ENCODE results near the gene SERHL2.
"Not testable (repeated sequence)": the region's sequence is repeated elsewhere in the genome, so short reads cannot be mapped to it uniquely, and the experiment has no call there.

The SERHL2 gene

GRCh38 chr22:42612336-42612735 lies 58.6 kb downstream of the SERHL2 start:
- H3K27me3 ChIP-seq (ENCODE audit: insufficient read depth, low read length) = no peaks in the 10 kb centered on the region
- H3K9me3 ChIP-seq (ENCODE audit: insufficient read depth, low read depth, low read length) = no peaks in the 10 kb centered on the region
- no peak overlapping the region for H3K4me3 ChIP-seq (ENCODE audit: low read length)
- peaks cover 14% of the 10 kb centered on the region for H3K4me1 ChIP-seq (ENCODE audit: insufficient read depth, low read length)
- H3K36me3 ChIP-seq (ENCODE audit: insufficient read depth, low read depth, low read length) = peaks cover 33% of the 10 kb centered on the region
- H3K9ac ChIP-seq (ENCODE audit: low read depth, low read length) = no peak overlapping the region
- H3K27ac ChIP-seq (ENCODE audit: low read length) = no peak overlapping the region

- Histone ChIP-seq H3K4me1 (ENCODE audit: insufficient read depth, low read length) (peaks cover 9% of the 10 kb centered on the region), H3K36me3 (ENCODE audit: insufficient read depth, low read depth, low read length) (peaks cover 28% of the 10 kb centered on the region), H3K4me3 (ENCODE audit: low read length) (peak overlapping the region; percentile 96), H3K9me3 (ENCODE audit: insufficient read depth, low read depth, low read length) (no peaks in the 10 kb centered on the region), H3K27me3 (ENCODE audit: insufficient read depth, low read length) (no peaks in the 10 kb centered on the region), H3K27ac (ENCODE audit: low read length) (peak overlapping the region; percentile 97), H3K9ac (ENCODE audit: low read depth, low read length) (peak overlapping the region; percentile 88)
These were observed 60.1 kb downstream of the SERHL2 start for GRCh38 chr22:42613872-42614301.

- peaks cover 25% of the 10 kb centered on the region for H3K36me3 ChIP-seq (ENCODE audit: insufficient read depth, low read depth, low read length)
- peaks cover 3% of the 10 kb centered on the region for H3K4me1 ChIP-seq (ENCODE audit: insufficient read depth, low read length)
- no peaks in the 10 kb centered on the region for H3K9me3 ChIP-seq (ENCODE audit: insufficient read depth, low read depth, low read length)
- peak within 1 kb of the TSS; percentile 97 for H3K27ac ChIP-seq (ENCODE audit: low read length)
- peak within 1 kb of the TSS; percentile 88 for H3K9ac ChIP-seq (ENCODE audit: low read depth, low read length)
- H3K4me3 ChIP-seq (ENCODE audit: low read length) = peak within 1 kb of the TSS; percentile 96
- no peaks in the 10 kb centered on the region for H3K27me3 ChIP-seq (ENCODE audit: insufficient read depth, low read length)
These were observed 60.7 kb downstream of the SERHL2 start, which contains the start of gene POLDIP3 for GRCh38 chr22:42614312-42615091. Gene POLDIP3, minus strand, starts transcription at chr22:42614883. Its CDS starts 26 bp downstream, at chr22:42614857.

GRCh38 chr22:42615092-42615859 lies 61.5 kb downstream of the SERHL2 start:
- Histone ChIP-seq H3K4me3 (ENCODE audit: low read length) (peak overlapping the region; percentile 96), H3K4me1 (ENCODE audit: insufficient read depth, low read length) (peaks cover 3% of the 10 kb centered on the region), H3K9me3 (ENCODE audit: insufficient read depth, low read depth, low read length) (no peaks in the 10 kb centered on the region), H3K27ac (ENCODE audit: low read length) (peak overlapping the region; percentile 97), H3K9ac (ENCODE audit: low read depth, low read length) (peak overlapping the region; percentile 88), H3K36me3 (ENCODE audit: insufficient read depth, low read depth, low read length) (peaks cover 26% of the 10 kb centered on the region), H3K27me3 (ENCODE audit: insufficient read depth, low read length) (no peaks in the 10 kb centered on the region)

GRCh38 chr22:42615860-42616175 lies 62.1 kb downstream of the SERHL2 start:
- Histone ChIP-seq H3K4me3 (ENCODE audit: low read length) (peak overlapping the region; percentile 33), H3K9ac (ENCODE audit: low read depth, low read length) (peak overlapping the region; percentile 11; the same call in 1 of the 2 replicates), H3K36me3 (ENCODE audit: insufficient read depth, low read depth, low read length) (peaks cover 23% of the 10 kb centered on the region)
- H3K27me3 ChIP-seq (ENCODE audit: insufficient read depth, low read length); H3K4me1 ChIP-seq (ENCODE audit: insufficient read depth, low read length); H3K9me3 ChIP-seq (ENCODE audit: insufficient read depth, low read depth, low read length); H3K27ac ChIP-seq (ENCODE audit: low read length): not testable (repeated sequence)

- Histone ChIP-seq H3K27me3 (ENCODE audit: insufficient read depth, low read length) (no peaks in the 10 kb centered on the region), H3K4me1 (ENCODE audit: insufficient read depth, low read length) (peaks cover 3% of the 10 kb centered on the region; the same call in 1 of the 2 replicates), H3K27ac (ENCODE audit: low read length) (no peak overlapping the region), H3K4me3 (ENCODE audit: low read length) (no peak overlapping the region), H3K36me3 (ENCODE audit: insufficient read depth, low read depth, low read length) (peaks cover 15% of the 10 kb centered on the region), H3K9me3 (ENCODE audit: insufficient read depth, low read depth, low read length) (no peaks in the 10 kb centered on the region), H3K9ac (ENCODE audit: low read depth, low read length) (no peak overlapping the region)
These were observed 63.6 kb downstream of the SERHL2 start for GRCh38 chr22:42617155-42617983.

GRCh38 chr22:42619261-42620063 lies 65.7 kb downstream of the SERHL2 start:
- no peaks in the 10 kb centered on the region; the same call in 1 of the 2 replicates for H3K4me1 ChIP-seq (ENCODE audit: insufficient read depth, low read length)
- H3K27ac ChIP-seq (ENCODE audit: low read length) = no peak overlapping the region
- peaks cover 30% of the 10 kb centered on the region for H3K36me3 ChIP-seq (ENCODE audit: insufficient read depth, low read depth, low read length)
- no peaks in the 10 kb centered on the region for H3K9me3 ChIP-seq (ENCODE audit: insufficient read depth, low read depth, low read length)
- no peak overlapping the region for H3K4me3 ChIP-seq (ENCODE audit: low read length)
- no peaks in the 10 kb centered on the region for H3K27me3 ChIP-seq (ENCODE audit: insufficient read depth, low read length)
- no peak overlapping the region for H3K9ac ChIP-seq (ENCODE audit: low read depth, low read length)

- H3K27ac ChIP-seq (ENCODE audit: low read length) = no peak overlapping the region
These were observed 66.3 kb downstream of the SERHL2 start for GRCh38 chr22:42620084-42620483.

GRCh38 chr22:42621505-42622002 lies 67.8 kb downstream of the SERHL2 start:
- Histone ChIP-seq H3K9me3 (ENCODE audit: insufficient read depth, low read depth, low read length) (no peaks in the 10 kb centered on the region), H3K27ac (ENCODE audit: low read length) (no peak overlapping the region), H3K36me3 (ENCODE audit: insufficient read depth, low read depth, low read length) (peaks cover 37% of the 10 kb centered on the region), H3K27me3 (ENCODE audit: insufficient read depth, low read length) (no peaks in the 10 kb centered on the region), H3K9ac (ENCODE audit: low read depth, low read length) (no peak overlapping the region), H3K4me1 (ENCODE audit: insufficient read depth, low read length) (no peaks in the 10 kb centered on the region; the same call in 1 of the 2 replicates), H3K4me3 (ENCODE audit: low read length) (no peak overlapping the region)

More at GRCh38 chr22:42620084-42620483, 66.3 kb downstream of the SERHL2 start:
- H3K9me3 ChIP-seq (ENCODE audit: insufficient read depth, low read depth, low read length) = no peaks in the 10 kb centered on the region
- no peaks in the 10 kb centered on the region for H3K27me3 ChIP-seq (ENCODE audit: insufficient read depth, low read length)
- no peaks in the 10 kb centered on the region; the same call in 1 of the 2 replicates for H3K4me1 ChIP-seq (ENCODE audit: insufficient read depth, low read length)
- no peak overlapping the region for H3K9ac ChIP-seq (ENCODE audit: low read depth, low read length)
- no peak overlapping the region for H3K4me3 ChIP-seq (ENCODE audit: low read length)
- H3K36me3 ChIP-seq (ENCODE audit: insufficient read depth, low read depth, low read length) = peaks cover 33% of the 10 kb centered on the region

- Histone ChIP-seq H3K9me3 (ENCODE audit: insufficient read depth, low read depth, low read length) (no peaks in the 10 kb centered on the region), H3K36me3 (ENCODE audit: insufficient read depth, low read depth, low read length) (peaks cover 43% of the 10 kb centered on the region), H3K4me3 (ENCODE audit: low read length) (no peak overlapping the region), H3K27me3 (ENCODE audit: insufficient read depth, low read length) (no peaks in the 10 kb centered on the region), H3K4me1 (ENCODE audit: insufficient read depth, low read length) (no peaks in the 10 kb centered on the region; the same call in 1 of the 2 replicates), H3K27ac (ENCODE audit: low read length) (no peak overlapping the region), H3K9ac (ENCODE audit: low read depth, low read length) (no peak overlapping the region)
These were observed 68.4 kb downstream of the SERHL2 start for GRCh38 chr22:42622061-42622710.

All from iPS-20b (cell line).